ENCODE results near the gene ATP1A2.

Gene ATP1A2

DNA sequence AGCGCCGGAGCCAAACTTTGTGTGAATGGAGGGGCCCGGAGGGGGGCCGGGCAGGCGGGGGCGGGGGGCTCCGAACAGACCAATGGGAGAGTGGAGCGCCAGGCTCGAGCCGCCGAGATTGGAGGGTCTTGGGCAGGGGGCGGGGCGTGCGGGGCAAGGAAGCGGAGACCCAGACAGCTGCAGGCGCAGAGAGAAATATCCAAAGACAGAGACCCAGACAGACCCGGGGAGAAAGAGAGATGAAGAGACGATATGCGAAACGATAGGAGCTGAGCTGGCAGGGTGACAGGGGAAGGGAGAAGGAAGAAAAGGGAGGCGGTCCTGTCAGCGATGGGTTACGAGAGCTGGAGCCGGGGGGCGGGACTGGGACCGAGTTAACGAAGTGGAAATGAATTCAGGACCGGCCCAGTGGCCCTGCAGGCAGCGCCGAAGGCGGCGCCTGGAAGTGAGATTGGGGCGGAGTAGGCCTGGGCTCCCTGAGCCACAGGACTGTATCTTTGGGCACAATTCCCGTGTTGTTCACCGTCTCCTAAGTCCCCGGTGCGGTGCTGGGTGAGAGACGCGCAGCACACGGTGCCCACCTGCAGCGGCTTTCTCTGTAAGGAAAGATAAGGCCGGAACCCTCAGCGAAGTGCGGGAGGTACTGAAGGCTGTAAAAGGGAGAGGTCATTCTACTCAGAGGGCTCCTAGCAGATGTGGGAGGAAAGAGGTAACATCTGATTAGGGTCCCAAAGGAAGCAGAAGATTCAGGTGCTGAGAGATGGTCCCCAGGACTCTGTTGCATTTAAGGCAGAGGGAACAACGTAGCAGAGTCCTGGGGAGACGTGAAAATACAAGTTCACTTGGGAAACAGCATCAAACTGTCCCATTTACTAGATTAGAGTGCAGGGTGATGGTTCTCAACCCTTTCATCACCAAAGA is 45.1 kb upstream of the ATP1A2 start:
- H3K4me3 ChIP-seq (ENCODE audit: low read depth, low read length): peak overlapping the region; percentile 61
- POLR2A ChIA-PET: no interaction called here
- DNase-seq (ENCODE audit: low read depth, low spot score): no peak
- TF ChIP-seq, protein P1, sequence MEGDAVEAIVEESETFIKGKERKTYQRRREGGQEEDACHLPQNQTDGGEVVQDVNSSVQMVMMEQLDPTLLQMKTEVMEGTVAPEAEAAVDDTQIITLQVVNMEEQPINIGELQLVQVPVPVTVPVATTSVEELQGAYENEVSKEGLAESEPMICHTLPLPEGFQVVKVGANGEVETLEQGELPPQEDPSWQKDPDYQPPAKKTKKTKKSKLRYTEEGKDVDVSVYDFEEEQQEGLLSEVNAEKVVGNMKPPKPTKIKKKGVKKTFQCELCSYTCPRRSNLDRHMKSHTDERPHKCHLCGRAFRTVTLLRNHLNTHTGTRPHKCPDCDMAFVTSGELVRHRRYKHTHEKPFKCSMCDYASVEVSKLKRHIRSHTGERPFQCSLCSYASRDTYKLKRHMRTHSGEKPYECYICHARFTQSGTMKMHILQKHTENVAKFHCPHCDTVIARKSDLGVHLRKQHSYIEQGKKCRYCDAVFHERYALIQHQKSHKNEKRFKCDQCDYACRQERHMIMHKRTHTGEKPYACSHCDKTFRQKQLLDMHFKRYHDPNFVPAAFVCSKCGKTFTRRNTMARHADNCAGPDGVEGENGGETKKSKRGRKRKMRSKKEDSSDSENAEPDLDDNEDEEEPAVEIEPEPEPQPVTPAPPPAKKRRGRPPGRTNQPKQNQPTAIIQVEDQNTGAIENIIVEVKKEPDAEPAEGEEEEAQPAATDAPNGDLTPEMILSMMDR (IDR thresholded peaks at IDR 0.05; ENCODE audit: insufficient read depth, low read length, missing control alignments): no peak
- CTCF ChIA-PET: interaction anchor here (0.7 to 11.7 kb wide), 6 partner anchors 8 to 182 kb away, joined by 3 to 116 read pairs (median 3); partner anchors contain the start of gene KCNJ9

DNA sequence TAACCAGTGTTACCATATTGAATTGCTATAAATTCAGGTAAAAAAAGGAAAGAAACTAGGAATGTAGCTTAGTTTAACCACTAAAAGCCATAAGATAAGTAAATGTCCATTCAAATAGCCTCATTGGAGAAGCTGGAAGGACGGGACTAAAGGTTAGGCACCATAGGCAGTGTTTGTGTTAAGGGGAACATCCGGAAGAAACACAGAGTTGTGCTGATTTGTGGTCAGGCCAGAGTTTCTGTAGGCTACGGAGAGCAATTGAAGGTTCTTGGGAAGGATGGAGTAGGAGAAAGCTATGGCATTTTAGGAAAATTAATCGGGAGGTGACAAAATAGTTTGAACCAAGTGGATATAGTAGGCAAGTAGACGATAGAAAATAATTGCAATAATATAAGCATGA is 44.3 kb upstream of the ATP1A2 start:
- TF ChIP-seq, protein P1 (IDR thresholded peaks at IDR 0.05; ENCODE audit: insufficient read depth, low read length, missing control alignments): no peak
- no peak for DNase-seq (ENCODE audit: low read depth, low spot score)
- ChIA-PET POLR2A (no interaction called here), CTCF (interaction anchor here (0.9 to 11.7 kb wide), 10 partner anchors 9 to 306 kb away, joined by 3 to 116 read pairs (median 4); partner anchors contain the start of gene KCNJ9)
- no peak overlapping the region for H3K4me3 ChIP-seq (ENCODE audit: low read depth, low read length)

- DNase-seq (ENCODE audit: low read depth, low spot score): no peak
- no peak overlapping the region for H3K4me3 ChIP-seq (ENCODE audit: low read depth, low read length)
- ChIA-PET CTCF (interaction anchor here (11.7 kb wide), 1 partner anchor 12 kb away, joined by 116 read pairs; no protein-coding TSS in a partner anchor), POLR2A (no interaction called here)
- TF ChIP-seq, protein P1 (IDR thresholded peaks at IDR 0.05; ENCODE audit: insufficient read depth, low read length, missing control alignments): no peak
Measured at GRCh38 chr1:160074865-160075264, 40.7 kb upstream of the ATP1A2 start.

DNA sequence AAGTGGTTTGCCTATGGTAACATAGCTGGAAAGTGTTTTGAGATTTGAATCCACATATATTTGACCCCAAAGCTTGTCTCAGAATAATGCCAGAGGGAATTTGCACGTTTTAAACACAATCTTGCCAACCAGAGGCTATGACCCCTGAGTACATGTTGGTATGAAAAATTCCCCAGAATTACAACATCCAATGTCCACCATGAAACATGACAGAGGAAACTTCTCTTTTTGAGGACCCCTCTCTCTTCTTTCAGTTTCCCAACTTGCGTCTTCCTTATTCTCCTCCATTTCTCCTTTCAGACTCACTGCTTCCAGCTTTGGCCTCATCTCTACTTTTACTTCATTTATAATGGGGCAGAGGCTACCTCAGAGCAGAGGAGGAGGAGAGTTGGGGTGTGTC is 39.7 kb upstream of the ATP1A2 start:
- POLR2A ChIA-PET: no interaction called here
- TF ChIP-seq, protein P1 (IDR thresholded peaks at IDR 0.05; ENCODE audit: insufficient read depth, low read length, missing control alignments): no peak
- CTCF ChIA-PET: interaction anchor here (4.9 to 11.7 kb wide), 2 partner anchors 11 to 25 kb away, joined by 17 to 116 read pairs; no protein-coding TSS in a partner anchor
- DNase-seq (ENCODE audit: low read depth, low spot score): no peak
- no peak overlapping the region for H3K4me3 ChIP-seq (ENCODE audit: low read depth, low read length)

GRCh38 chr1:160076295-160076694 is 39.3 kb upstream of the ATP1A2 start:
- ChIA-PET POLR2A (no interaction called here), CTCF (interaction anchor here (3.9 to 11.7 kb wide), 3 partner anchors 10 to 30 kb away, joined by 17 to 116 read pairs (median 41); no protein-coding TSS in a partner anchor)
- DNase-seq (ENCODE audit: low read depth, low spot score): no peak
- TF ChIP-seq, protein P1 (IDR thresholded peaks at IDR 0.05; ENCODE audit: insufficient read depth, low read length, missing control alignments): no peak
- H3K4me3 ChIP-seq (ENCODE audit: low read depth, low read length): no peak overlapping the region

DNA sequence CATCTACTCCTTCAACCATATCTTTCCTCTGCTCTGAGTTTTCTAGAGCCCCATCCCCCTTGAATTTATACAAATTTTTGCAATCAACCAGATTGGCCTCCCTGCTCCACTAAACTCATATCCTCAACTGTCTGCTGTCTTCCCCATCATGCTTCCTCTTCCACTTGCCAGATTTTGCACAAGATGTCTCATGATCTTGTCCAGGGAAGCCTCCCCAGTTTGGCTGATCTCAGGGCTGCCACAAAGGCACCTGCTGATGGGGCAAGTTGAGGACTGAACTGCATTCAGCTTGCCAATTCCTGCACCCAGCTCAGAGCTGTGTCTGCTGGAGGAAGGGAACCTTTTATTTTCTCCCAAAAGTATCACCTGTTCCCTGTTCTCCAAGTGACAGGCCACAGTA is 38.1 kb upstream of the ATP1A2 start:
- no peak overlapping the region for H3K4me3 ChIP-seq (ENCODE audit: low read depth, low read length)
- ChIA-PET CTCF (interaction anchor here (0.7 to 11.7 kb wide), 13 partner anchors 9 to 214 kb away, joined by 3 to 116 read pairs (median 10); partner anchors contain the start of gene IGSF8), POLR2A (no interaction called here)
- TF ChIP-seq, protein P1 (IDR thresholded peaks at IDR 0.05; ENCODE audit: insufficient read depth, low read length, missing control alignments): no peak
- DNase-seq (ENCODE audit: low read depth, low spot score): no peak

Measured in AG04449 (cell line).